ENCODE measurements around the gene CNRIP1. TPM values are rescaled to one million over a fixed set of nuclear protein-coding genes. Genes with fewer than 3 reads are reported as not detected.

CNRIP1 gene
- total RNA-seq, 1 experiment from 2014 or later, result not detected

- Histone ChIP-seq H3K4me3 (ENCODE audit: low read depth, low read length) (no peak overlapping the region), H3K9me3 (no peaks in the 10 kb centered on the region), H3K27me3 (replicated peaks; ENCODE audit: control insufficient read depth, insufficient read depth, low read length) (no peaks in the 10 kb centered on the region), H3K4me1 (no peaks in the 10 kb centered on the region), H3K36me3 (ENCODE audit: control insufficient read depth, insufficient read depth, low read length) (no peaks in the 10 kb centered on the region)
- H3K27me3 Mint-ChIP-seq (ENCODE audit: insufficient read depth, unreplicated experiment), result peaks cover 20% of the 10 kb centered on the region
- CTCF ChIA-PET, result interaction anchor here (0.7 kb wide), 1 partner anchor 527 kb away, joined by 3 read pairs; no protein-coding TSS in a partner anchor
- POLR2A ChIA-PET, result interaction anchor here (0.6 kb wide), 1 partner anchor 42 kb away, joined by 3 read pairs; no protein-coding TSS in a partner anchor
- no peaks in the 10 kb centered on the region for H3K36me3 Mint-ChIP-seq (ENCODE audit: insufficient read depth, unreplicated experiment)
- no peaks in the 10 kb centered on the region for H3K9me3 Mint-ChIP-seq (ENCODE audit: unreplicated experiment)
- DNase-seq, result no peak
- H3K4me1 Mint-ChIP-seq (ENCODE audit: low read depth, unreplicated experiment), result no peaks in the 10 kb centered on the region
- no peak overlapping the region for H3K27ac Mint-ChIP-seq (ENCODE audit: unreplicated experiment)
- H3K4me3 Mint-ChIP-seq (ENCODE audit: unreplicated experiment), result no peak overlapping the region
- intact Hi-C loops (cut with micrococcal nuclease; ENCODE audit: unreplicated experiment), result no loop called here
- TF ChIP-seq CTCF (IDR thresholded peaks at IDR 0.05; ENCODE audit: insufficient read depth in 1 of 2, low read depth in 1 of 2, low read length in 1 of 2, severe bottlenecking in 1 of 2, unreplicated experiment in 1 of 2), result no peak
- no TSS peak for BruUV-seq (replicated peaks)
These were observed 56.1 kb downstream of the CNRIP1 start for GRCh38 chr2:68263632-68264031.

GRCh38 chr2:68258851-68259250, 60.9 kb downstream of the CNRIP1 start:
- Mint-ChIP-seq H3K9me3 (ENCODE audit: unreplicated experiment) (no peaks in the 10 kb centered on the region), H3K27me3 (ENCODE audit: insufficient read depth, unreplicated experiment) (peaks cover 3% of the 10 kb centered on the region), H3K27ac (ENCODE audit: unreplicated experiment) (no peak overlapping the region), H3K4me1 (ENCODE audit: low read depth, unreplicated experiment) (peaks cover 7% of the 10 kb centered on the region), H3K36me3 (ENCODE audit: insufficient read depth, unreplicated experiment) (no peaks in the 10 kb centered on the region), H3K4me3 (ENCODE audit: unreplicated experiment) (no peak overlapping the region)
- intact Hi-C loops (cut with micrococcal nuclease; ENCODE audit: unreplicated experiment), result no loop called here
- TF ChIP-seq CTCF (IDR thresholded peaks at IDR 0.05; ENCODE audit: insufficient read depth in 1 of 2, low read depth in 1 of 2, low read length in 1 of 2, severe bottlenecking in 1 of 2, unreplicated experiment in 1 of 2), result no peak
- H3K27me3 ChIP-seq (replicated peaks; ENCODE audit: control insufficient read depth, insufficient read depth, low read length), result no peaks in the 10 kb centered on the region
- H3K36me3 ChIP-seq (ENCODE audit: control insufficient read depth, insufficient read depth, low read length), result no peaks in the 10 kb centered on the region
- no peaks in the 10 kb centered on the region for H3K9me3 ChIP-seq
- POLR2A ChIA-PET, result no interaction called here
- no peaks in the 10 kb centered on the region for H3K4me1 ChIP-seq
- DNase-seq, result no peak
- no peak overlapping the region for H3K4me3 ChIP-seq (ENCODE audit: low read depth, low read length)
- BruUV-seq (replicated peaks), result no TSS peak
- CTCF ChIA-PET, result no interaction called here

- no peaks in the 10 kb centered on the region for H3K9me3 Mint-ChIP-seq (ENCODE audit: unreplicated experiment)
- no peak overlapping the region for H3K4me3 Mint-ChIP-seq (ENCODE audit: unreplicated experiment)
- H3K27me3 Mint-ChIP-seq (ENCODE audit: insufficient read depth, unreplicated experiment), result peaks cover 3% of the 10 kb centered on the region
- H3K4me3 ChIP-seq (ENCODE audit: low read depth, low read length), result no peak overlapping the region
- no peaks in the 10 kb centered on the region for H3K4me1 ChIP-seq
- BruUV-seq (replicated peaks), result no TSS peak
- no peak overlapping the region for H3K27ac Mint-ChIP-seq (ENCODE audit: unreplicated experiment)
- no peak for DNase-seq
- TF ChIP-seq CTCF (IDR thresholded peaks at IDR 0.05; ENCODE audit: insufficient read depth in 1 of 2, low read depth in 1 of 2, low read length in 1 of 2, severe bottlenecking in 1 of 2, unreplicated experiment in 1 of 2), result no peak
- H3K27me3 ChIP-seq (replicated peaks; ENCODE audit: control insufficient read depth, insufficient read depth, low read length), result no peaks in the 10 kb centered on the region
- intact Hi-C loops (cut with micrococcal nuclease; ENCODE audit: unreplicated experiment), result no loop called here
- ChIA-PET POLR2A (no interaction called here), CTCF (no interaction called here)
- H3K36me3 ChIP-seq (ENCODE audit: control insufficient read depth, insufficient read depth, low read length), result no peaks in the 10 kb centered on the region
- H3K4me1 Mint-ChIP-seq (ENCODE audit: low read depth, unreplicated experiment), result peaks cover 7% of the 10 kb centered on the region
- H3K36me3 Mint-ChIP-seq (ENCODE audit: insufficient read depth, unreplicated experiment), result peaks cover 16% of the 10 kb centered on the region
- no peaks in the 10 kb centered on the region for H3K9me3 ChIP-seq
These were observed 63.7 kb downstream of the CNRIP1 start for GRCh38 chr2:68256093-68256450.

All from Caco-2 (cell line).